ENCODE data around the gene ADK.
"Not testable (repeated sequence)": the region's sequence is repeated elsewhere in the genome, so short reads cannot be mapped to it uniquely, and the experiment has no call there.

ADK gene

DNA sequence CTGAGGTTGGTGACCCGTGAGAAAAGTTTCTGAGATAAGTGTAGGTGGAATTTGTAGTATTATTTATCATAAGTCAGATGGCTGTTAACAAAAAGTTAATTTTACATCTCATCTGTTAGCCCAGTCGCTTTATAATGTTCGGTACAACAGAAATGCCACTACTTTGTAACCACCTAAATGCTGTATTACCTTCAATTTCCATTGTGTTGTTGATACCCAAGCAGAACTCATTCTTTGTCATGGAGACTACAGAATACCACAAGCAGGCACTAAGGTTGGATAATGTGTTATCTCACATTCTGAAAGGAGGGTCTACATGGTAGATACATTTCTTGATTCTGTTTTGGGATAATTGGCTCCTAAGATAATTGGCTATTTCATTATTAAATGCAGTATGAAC lies 425.6 kb downstream of the ADK start:
- TF ChIP-seq, protein P1, sequence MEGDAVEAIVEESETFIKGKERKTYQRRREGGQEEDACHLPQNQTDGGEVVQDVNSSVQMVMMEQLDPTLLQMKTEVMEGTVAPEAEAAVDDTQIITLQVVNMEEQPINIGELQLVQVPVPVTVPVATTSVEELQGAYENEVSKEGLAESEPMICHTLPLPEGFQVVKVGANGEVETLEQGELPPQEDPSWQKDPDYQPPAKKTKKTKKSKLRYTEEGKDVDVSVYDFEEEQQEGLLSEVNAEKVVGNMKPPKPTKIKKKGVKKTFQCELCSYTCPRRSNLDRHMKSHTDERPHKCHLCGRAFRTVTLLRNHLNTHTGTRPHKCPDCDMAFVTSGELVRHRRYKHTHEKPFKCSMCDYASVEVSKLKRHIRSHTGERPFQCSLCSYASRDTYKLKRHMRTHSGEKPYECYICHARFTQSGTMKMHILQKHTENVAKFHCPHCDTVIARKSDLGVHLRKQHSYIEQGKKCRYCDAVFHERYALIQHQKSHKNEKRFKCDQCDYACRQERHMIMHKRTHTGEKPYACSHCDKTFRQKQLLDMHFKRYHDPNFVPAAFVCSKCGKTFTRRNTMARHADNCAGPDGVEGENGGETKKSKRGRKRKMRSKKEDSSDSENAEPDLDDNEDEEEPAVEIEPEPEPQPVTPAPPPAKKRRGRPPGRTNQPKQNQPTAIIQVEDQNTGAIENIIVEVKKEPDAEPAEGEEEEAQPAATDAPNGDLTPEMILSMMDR (IDR thresholded peaks at IDR 0.05; ENCODE audit: low read depth, low read length), result no peak
- DNase-seq (ENCODE audit: low read depth in 2 of 2), result no peak
- H3K4me3 ChIP-seq (replicated peaks in 1 of 2; ENCODE audit: low read depth in 2 of 2, low read length in 2 of 2), result no peak overlapping the region

DNA sequence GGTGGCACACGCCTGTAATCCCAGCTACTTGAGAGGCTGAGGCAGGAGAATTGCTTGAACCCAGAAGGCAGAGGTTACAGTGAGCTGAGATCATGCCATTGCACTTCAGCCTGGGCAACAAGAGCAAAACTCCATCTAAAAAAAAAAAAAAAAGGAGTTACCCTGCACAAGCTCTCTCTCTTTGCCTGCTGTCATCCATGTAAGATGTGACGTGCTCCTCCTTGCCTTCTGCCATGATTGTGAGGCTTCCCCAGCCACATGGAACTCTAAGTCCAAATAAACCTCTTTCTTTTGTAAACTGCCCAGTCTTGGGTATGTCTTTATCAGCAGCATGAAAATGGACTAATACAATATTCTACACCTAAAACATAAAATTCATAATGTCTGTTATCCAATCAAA lies 429.4 kb downstream of the ADK start:
- not testable (repeated sequence) for DNase-seq (ENCODE audit: low read depth in 2 of 2); H3K4me3 ChIP-seq (replicated peaks in 1 of 2; ENCODE audit: low read depth in 2 of 2, low read length in 2 of 2)

DNA sequence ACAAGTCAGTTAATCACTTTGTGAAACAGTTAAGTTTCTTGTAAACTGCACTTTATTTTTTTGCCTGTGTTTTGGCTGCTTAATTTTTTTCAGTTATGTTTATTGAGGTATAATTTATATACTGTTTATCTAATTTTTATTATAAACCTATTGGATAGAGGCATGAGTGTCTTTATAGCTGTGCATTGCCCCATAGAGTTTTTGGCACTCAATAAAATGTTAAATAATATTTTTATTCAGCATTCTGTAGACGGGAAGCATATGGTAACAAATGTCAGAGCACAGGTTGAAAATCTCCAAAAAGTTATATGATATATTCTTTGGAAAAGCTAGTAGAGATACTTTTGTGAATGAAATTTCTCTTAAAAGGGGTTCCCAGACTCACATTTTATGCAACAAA lies 431.5 kb downstream of the ADK start:
- TF ChIP-seq, protein P1 (IDR thresholded peaks at IDR 0.05; ENCODE audit: low read depth, low read length), result no peak
- H3K4me3 ChIP-seq (replicated peaks in 1 of 2; ENCODE audit: low read depth in 2 of 2, low read length in 2 of 2), result no peak overlapping the region
- DNase-seq (ENCODE audit: low read depth in 2 of 2), result no peak

DNA sequence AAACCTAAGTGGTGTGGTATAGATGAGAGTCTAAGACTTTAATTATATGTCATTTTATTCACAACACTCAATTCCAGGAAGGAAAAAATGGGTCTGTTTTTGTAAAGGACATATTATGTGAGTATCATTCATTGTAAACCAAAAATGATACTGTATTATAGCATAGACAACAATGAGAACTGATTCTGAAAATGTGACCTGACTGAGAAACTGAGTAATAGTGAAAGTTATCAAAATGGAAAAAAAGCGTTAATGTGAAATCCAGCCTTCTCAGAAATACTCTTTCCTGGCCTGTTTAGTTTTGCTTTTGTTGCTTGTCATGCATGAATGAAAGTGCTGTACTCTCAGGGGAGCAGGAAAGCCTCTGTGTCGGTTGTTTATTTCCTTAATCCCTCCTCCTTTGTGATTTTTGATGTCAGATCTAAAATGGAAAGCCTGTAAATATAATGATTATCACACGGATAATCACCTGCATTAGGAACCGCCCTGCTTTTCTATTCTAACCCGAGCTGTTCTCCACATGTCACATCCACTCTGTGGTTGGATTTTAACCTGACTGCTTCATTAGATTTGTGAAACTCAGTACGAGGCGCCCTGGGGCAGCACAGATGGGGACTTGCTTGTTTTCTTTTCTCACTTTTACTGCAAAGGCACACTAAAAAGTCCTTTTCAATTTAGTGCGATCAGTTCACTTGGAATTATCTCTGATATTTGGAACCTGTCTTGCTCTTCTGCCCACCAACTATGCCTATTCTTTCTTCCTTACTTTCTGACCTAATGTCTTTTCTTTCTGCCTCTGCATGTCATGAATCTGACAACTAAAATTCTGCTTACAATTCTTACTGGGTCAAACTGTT lies 434.4 kb downstream of the ADK start:
- no peak overlapping the region for H3K4me3 ChIP-seq (replicated peaks in 1 of 2; ENCODE audit: low read depth in 2 of 2, low read length in 2 of 2)
- TF ChIP-seq, protein P1 (IDR thresholded peaks at IDR 0.05; ENCODE audit: low read depth, low read length), result no peak
- peak; percentile 28 to 33 for DNase-seq (ENCODE audit: low read depth in 2 of 2)

DNA sequence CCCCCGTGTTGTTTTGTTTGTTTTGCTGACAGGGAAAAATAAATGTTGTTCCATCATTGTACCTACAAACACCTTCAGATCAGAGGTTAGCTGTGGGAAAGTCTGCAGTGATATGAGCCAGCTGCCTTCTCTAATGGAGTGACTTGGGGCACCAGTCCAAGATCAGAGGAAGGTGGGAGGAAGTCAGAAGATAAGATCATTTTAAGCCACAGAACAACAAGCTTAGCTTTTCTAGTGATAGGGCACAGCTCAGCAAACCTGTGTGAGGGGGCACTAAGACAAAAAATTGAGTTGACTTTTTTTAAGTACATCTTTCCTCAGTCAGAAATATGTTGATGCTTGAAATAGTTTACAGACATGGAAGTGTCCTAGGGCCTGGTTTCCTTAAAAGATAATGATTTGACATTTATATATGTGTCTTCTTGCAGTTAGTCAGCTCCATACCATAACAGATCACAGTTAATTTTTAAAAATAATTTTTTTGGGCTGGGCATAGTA lies 435.1 kb downstream of the ADK start:
- no peak overlapping the region for H3K4me3 ChIP-seq (replicated peaks in 1 of 2; ENCODE audit: low read depth in 2 of 2, low read length in 2 of 2)
- TF ChIP-seq, protein P1 (IDR thresholded peaks at IDR 0.05; ENCODE audit: low read depth, low read length), result no peak
- DNase-seq (ENCODE audit: low read depth in 2 of 2), result peak in 1 of 2 donors; percentile 15

DNA sequence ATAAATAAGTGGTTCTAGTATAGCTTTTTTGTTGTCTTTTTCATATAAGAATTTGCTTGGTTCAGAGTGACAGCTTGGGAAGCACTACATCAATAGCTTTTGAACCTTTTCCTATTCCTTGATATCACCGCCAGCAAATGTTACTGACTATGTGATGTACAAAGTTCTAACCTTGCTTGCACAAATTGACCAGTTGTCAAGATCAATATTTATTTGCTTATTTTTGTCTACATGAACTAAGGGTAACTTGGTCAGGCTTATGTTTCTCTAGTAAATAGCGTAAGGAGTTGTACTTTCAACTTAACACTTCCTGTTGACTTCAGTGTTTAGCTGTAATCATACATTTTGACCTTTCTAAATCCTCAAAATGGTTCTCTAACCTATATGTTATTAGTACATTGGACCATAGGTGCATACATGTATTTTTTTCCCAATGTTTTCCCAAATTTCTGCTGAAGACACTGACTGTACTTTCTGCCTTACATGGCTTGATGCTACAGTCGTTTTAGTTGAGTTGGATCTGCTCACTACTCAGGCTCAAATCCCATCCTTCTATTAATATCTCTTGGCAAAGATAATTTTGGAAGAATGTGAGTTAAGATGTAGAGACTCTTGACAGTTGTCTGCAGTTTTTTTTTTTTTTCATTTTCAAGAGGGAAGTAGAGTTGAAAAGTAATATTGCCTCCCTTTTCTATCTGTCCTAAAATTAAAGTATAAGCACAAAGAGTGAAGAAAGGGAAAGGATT lies 436.3 kb downstream of the ADK start:
- TF ChIP-seq, protein P1 (IDR thresholded peaks at IDR 0.05; ENCODE audit: low read depth, low read length), result no peak
- H3K4me3 ChIP-seq (replicated peaks in 1 of 2; ENCODE audit: low read depth in 2 of 2, low read length in 2 of 2), result no peak overlapping the region
- DNase-seq (ENCODE audit: low read depth in 2 of 2), result peak in 1 of 2 donors; percentile 39

DNA sequence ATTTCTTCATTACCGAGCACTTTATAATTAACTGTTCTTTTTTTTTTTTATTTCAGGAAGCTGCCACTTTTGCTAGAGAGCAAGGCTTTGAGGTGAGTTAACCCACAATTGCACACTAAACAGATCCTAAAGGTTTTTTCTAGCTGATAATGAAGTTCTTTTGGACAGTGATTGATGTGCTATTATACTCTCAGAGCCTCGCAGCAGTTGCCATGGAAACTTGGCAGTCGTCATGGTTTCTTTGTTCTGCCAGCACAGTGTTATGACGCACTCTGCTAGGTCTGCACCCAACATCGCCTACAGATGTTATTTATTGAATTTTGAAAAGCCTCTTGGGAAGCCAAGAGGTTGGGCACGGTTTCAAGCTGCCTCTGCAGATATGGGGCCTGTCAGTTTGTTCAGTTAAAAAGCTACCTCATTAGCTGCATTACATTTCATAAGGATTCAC lies 438.2 kb downstream of the ADK start:
- TF ChIP-seq, protein P1 (IDR thresholded peaks at IDR 0.05; ENCODE audit: low read depth, low read length), result no peak

More for the DNA sequence above, 438.2 kb downstream of the ADK start:
- H3K4me3 ChIP-seq (replicated peaks in 1 of 2; ENCODE audit: low read depth in 2 of 2, low read length in 2 of 2), result no peak overlapping the region
- peak; percentile 99 to 100 for DNase-seq (ENCODE audit: low read depth in 2 of 2)
